HG02970 (cell line): ENCODE results near the gene ROBO1.
"Not testable (repeated sequence)": the region's sequence is repeated elsewhere in the genome, so short reads cannot be mapped to it uniquely, and the experiment has no call there.

ENCODE experiments used
- ATAC-seq: cut with Tn5 transposase; IDR thresholded peaks from one replicate; pipeline ENCODE4 v1.9.1; 2021; ENCODE audit warnings: mild to moderate bottlenecking, moderate library complexity, moderate number of reproducible peaks; ENCODE audit not compliant: unreplicated experiment, low FRiP score

Gene ROBO1

GRCh38 chr3:79560698-79561097 lies 207.1 kb downstream of the ROBO1 start:
- ATAC-seq: no peak

GRCh38 chr3:79558943-79559342 lies 208.9 kb downstream of the ROBO1 start:
- no peak for ATAC-seq

GRCh38 chr3:79555655-79556054 lies 212.1 kb downstream of the ROBO1 start:
- no peak for ATAC-seq

- no peak for ATAC-seq
Observed at GRCh38 chr3:79551997-79552396, 215.8 kb downstream of the ROBO1 start.

GRCh38 chr3:79551321-79551892 lies 216.4 kb downstream of the ROBO1 start:
- ATAC-seq: no peak

GRCh38 chr3:79543218-79543982 lies 224.4 kb downstream of the ROBO1 start:
- ATAC-seq: no peak

- ATAC-seq: no peak
Observed at GRCh38 chr3:79534727-79535126, 233.1 kb downstream of the ROBO1 start.

- no peak for ATAC-seq
Observed at GRCh38 chr3:79531566-79532295, 236.1 kb downstream of the ROBO1 start.

- ATAC-seq: no peak
Observed at GRCh38 chr3:79521221-79521848, 246.5 kb downstream of the ROBO1 start.

GRCh38 chr3:79517766-79518413 lies 249.9 kb downstream of the ROBO1 start:
- no peak for ATAC-seq

- ATAC-seq: no peak
Observed at GRCh38 chr3:79516795-79517194, 251.0 kb downstream of the ROBO1 start.

GRCh38 chr3:79515072-79515471 lies 252.7 kb downstream of the ROBO1 start:
- ATAC-seq: no peak

GRCh38 chr3:79514069-79514468 lies 253.7 kb downstream of the ROBO1 start:
- no peak for ATAC-seq

GRCh38 chr3:79506751-79507150 lies 261.0 kb downstream of the ROBO1 start:
- ATAC-seq: no peak

GRCh38 chr3:79502216-79502681 lies 265.5 kb downstream of the ROBO1 start:
- not testable (repeated sequence) for ATAC-seq

GRCh38 chr3:79497447-79498111 lies 270.2 kb downstream of the ROBO1 start:
- ATAC-seq: no peak

GRCh38 chr3:79491029-79491641 lies 276.7 kb downstream of the ROBO1 start:
- ATAC-seq: no peak

- ATAC-seq: no peak
Observed at GRCh38 chr3:79490165-79491028, 277.4 kb downstream of the ROBO1 start.

- no peak for ATAC-seq
Observed at GRCh38 chr3:79488407-79488806, 279.4 kb downstream of the ROBO1 start.
